HEK293 (cell line): ENCODE data around the gene ARHGEF11.

Experiments used
- CTCF ChIA-PET: fragments of 350-600 bp; formaldehyde crosslinking; extraction: SDS; loops from one replicate; lab custom pipeline; 2021; ENCODE audit warnings: antibody characterized with exemption; lab: Yijun Ruan, JAX
- POLR2A ChIA-PET: fragments of 300-600 bp; formaldehyde crosslinking; extraction: SDS; loops from one replicate; lab custom pipeline; 2020; ENCODE audit warnings: antibody characterized with exemption, inconsistent platforms; lab: Yijun Ruan, JAX
- H3K27ac ChIP-seq: fragments of 200-500 bp; sonication (Bioruptor generic); 2 replicates; pipeline ENCODE4 v1.5.1; 2014; ENCODE audit warnings: low read depth, low read length, control low read depth, inconsistent platforms; ENCODE audit errors: extremely low read depth
- H3K36me3 ChIP-seq, 2 experiments: fragments of 200-500 bp in 1 of 2; sonication (Bioruptor generic) in 1 of 2; 1 replicate in 1 of 2; 2 replicates in 1 of 2; pipeline ENCODE4 v1.5.1; 2014 to 2017; ENCODE audit warnings: inconsistent platforms in 2 of 2, low read length in 2 of 2; ENCODE audit not compliant: control insufficient read depth in 2 of 2, insufficient read depth in 1 of 2
- H3K4me1 ChIP-seq: fragments of 200-500 bp; sonication (Bioruptor generic); 2 replicates; pipeline ENCODE4 v1.5.1; 2014; ENCODE audit warnings: mild to moderate bottlenecking, low read length, inconsistent platforms; ENCODE audit not compliant: control insufficient read depth, insufficient read depth
- H3K4me3 ChIP-seq: 2 replicates; pipeline ENCODE4 v1.5.1; 2011; ENCODE audit warnings: low read depth, mild to moderate bottlenecking, control low read depth, low read length, moderate library complexity
- H3K9me3 ChIP-seq: fragments of 200-500 bp; sonication (Bioruptor generic); 2 replicates; pipeline ENCODE4 v1.5.1; 2014; ENCODE audit warnings: low read depth, low read length, inconsistent platforms; ENCODE audit not compliant: control insufficient read depth, insufficient read depth
- BCL6B ChIP-seq: fragments of 450-650 bp; formaldehyde crosslinking; IDR thresholded peaks from 2 replicates; pipeline ENCODE4 v1.5.1; 2017; ENCODE audit warnings: missing biosample characterization, missing genetic modification characterization
- CTCF ChIP-seq: fragments of 450-650 bp; formaldehyde crosslinking; IDR thresholded peaks from 2 replicates; pipeline ENCODE4 v1.5.1; 2016; ENCODE audit warnings: missing biosample characterization, missing genetic modification characterization
- FEZF1 ChIP-seq: fragments of 450-650 bp; formaldehyde crosslinking; IDR thresholded peaks from 2 replicates; pipeline ENCODE4 v1.5.1; 2016; ENCODE audit warnings: missing biosample characterization, missing genetic modification characterization
- HOXA7 ChIP-seq: sonication (generic); formaldehyde crosslinking; IDR thresholded peaks from 2 replicates; pipeline ENCODE4 v1.8.1; 2022; ENCODE audit warnings: missing genetic modification reagents, borderline replicate concordance
- OSR2 ChIP-seq: fragments of 450-650 bp; formaldehyde crosslinking; IDR thresholded peaks from 2 replicates; pipeline ENCODE4 v1.5.1; 2016; ENCODE audit warnings: missing biosample characterization, missing genetic modification characterization
- SETDB1 ChIP-seq: IDR thresholded peaks from one replicate; pipeline ENCODE4 v1.6.1; 2017; ENCODE audit warnings: mild to moderate bottlenecking, low read length, moderate library complexity, mixed read lengths; ENCODE audit not compliant: insufficient read length
- YY1 ChIP-seq: fragments of 450-650 bp; formaldehyde crosslinking; IDR thresholded peaks from 2 replicates; pipeline ENCODE4 v1.5.1; 2018; ENCODE audit warnings: missing biosample characterization, missing genetic modification characterization
- ZBTB26 ChIP-seq: fragments of 450-650 bp; formaldehyde crosslinking; optimal IDR thresholded peaks from 2 replicates; pipeline ENCODE3; 2016; ENCODE audit warnings: missing biosample characterization, mild to moderate bottlenecking, missing genetic modification characterization
- ZBTB44 ChIP-seq: fragments of 450-650 bp; IDR thresholded peaks from 2 replicates; pipeline ENCODE4 v1.5.1; 2018; ENCODE audit warnings: missing biosample characterization, mild to moderate bottlenecking, missing genetic modification characterization
- ZNF121 ChIP-seq: fragments of 450-650 bp; formaldehyde crosslinking; IDR thresholded peaks from 2 replicates; pipeline ENCODE4 v1.5.1; 2016; ENCODE audit warnings: missing biosample characterization, missing genetic modification characterization
- ZNF175 ChIP-seq: fragments of 450-650 bp; formaldehyde crosslinking; IDR thresholded peaks from 2 replicates; pipeline ENCODE4 v1.5.1; 2016; ENCODE audit warnings: missing biosample characterization, missing genetic modification characterization
- ZNF202 ChIP-seq: fragments of 450-650 bp; formaldehyde crosslinking; IDR thresholded peaks from 2 replicates; pipeline ENCODE4 v1.5.1; 2016; ENCODE audit warnings: missing biosample characterization, missing genetic modification characterization, borderline replicate concordance
- ZNF221 ChIP-seq: fragments of 450-650 bp; formaldehyde crosslinking; IDR thresholded peaks from 2 replicates; pipeline ENCODE4 v1.5.1; 2017; ENCODE audit warnings: missing biosample characterization, missing genetic modification characterization, borderline replicate concordance
- ZNF23 ChIP-seq: fragments of 450-650 bp; formaldehyde crosslinking; IDR thresholded peaks from 2 replicates; pipeline ENCODE4 v1.5.1; 2016; ENCODE audit warnings: missing biosample characterization, missing genetic modification characterization, borderline replicate concordance
- ZNF280C ChIP-seq: fragments of 450-650 bp; formaldehyde crosslinking; IDR thresholded peaks from 2 replicates; pipeline ENCODE4 v1.5.1; 2016; ENCODE audit warnings: missing biosample characterization, missing genetic modification characterization
- ZNF555 ChIP-seq: fragments of 450-650 bp; formaldehyde crosslinking; conservative IDR thresholded peaks from 2 replicates; pipeline ENCODE4 v1.5.1; 2017; ENCODE audit warnings: missing biosample characterization, mild to moderate bottlenecking, missing genetic modification characterization, inconsistent platforms
- ZNF623 ChIP-seq: fragments of 450-650 bp; formaldehyde crosslinking; IDR thresholded peaks from 2 replicates; pipeline ENCODE4 v1.5.1; 2016; ENCODE audit warnings: missing biosample characterization, missing genetic modification characterization
- ZNF654 ChIP-seq: fragments of 450-650 bp; formaldehyde crosslinking; IDR thresholded peaks from 2 replicates; pipeline ENCODE4 v1.5.1; 2016; ENCODE audit warnings: low read depth, missing biosample characterization, missing genetic modification characterization
- ZNF658 ChIP-seq: fragments of 450-650 bp; formaldehyde crosslinking; IDR thresholded peaks from 2 replicates; pipeline ENCODE4; 2016; ENCODE audit warnings: missing biosample characterization, missing genetic modification characterization
- ZNF777 ChIP-seq: fragments of 450-650 bp; formaldehyde crosslinking; IDR thresholded peaks from 2 replicates; pipeline ENCODE4 v1.5.1; 2017; ENCODE audit warnings: missing biosample characterization, missing genetic modification characterization, borderline replicate concordance
- ZNF791 ChIP-seq: fragments of 450-650 bp; formaldehyde crosslinking; IDR thresholded peaks from 2 replicates; pipeline ENCODE4 v1.5.1; 2016; ENCODE audit warnings: missing biosample characterization, missing genetic modification characterization
- ZXDB ChIP-seq: fragments of 450-650 bp; formaldehyde crosslinking; IDR thresholded peaks from 2 replicates; pipeline ENCODE4 v1.5.1; 2016; ENCODE audit warnings: missing biosample characterization, missing genetic modification characterization

Gene ARHGEF11

GRCh38 chr1:156931974-156932710, 113.4 kb downstream of the ARHGEF11 start (continued):
- TF ChIP-seq ZNF23, result no peak
- no peak for TF ChIP-seq ZNF623 (tag by site-specific recombination)

- POLR2A ChIA-PET, result no interaction called here
- TF ChIP-seq ZNF791 (tag by site-specific recombination), result no peak
- no peak for TF ChIP-seq ZBTB44 (tag by site-specific recombination)
- no peak for TF ChIP-seq ZNF202 (tag by site-specific recombination)
- TF ChIP-seq ZNF777 (tag by site-specific recombination), result no peak
- no peak for TF ChIP-seq OSR2
- TF ChIP-seq ZNF555, result no peak
- no peak for TF ChIP-seq HOXA7 (CRISPR knock-in tag)
- TF ChIP-seq ZNF175 (tag by site-specific recombination), result no peak
- no peak for TF ChIP-seq FEZF1 (tag by site-specific recombination)
- Histone ChIP-seq H3K9me3 (no peaks in the 10 kb centered on the region), H3K36me3 (peaks cover 0 to 23% of the 10 kb centered on the region in 2 experiments; a peak in 1 of 3 replicates), H3K27ac (no peak overlapping the region), H3K4me3 (no peak overlapping the region), H3K4me1 (no peaks in the 10 kb centered on the region)
- CTCF ChIA-PET, result interaction anchor here (1.1 to 2.3 kb wide), 5 partner anchors 21 to 242 kb away, joined by 3 to 10 read pairs (median 6); no protein-coding TSS in a partner anchor
Observed at GRCh38 chr1:156931211-156931952, 114.2 kb downstream of the ARHGEF11 start.

GRCh38 chr1:156930483-156930882, 115.1 kb downstream of the ARHGEF11 start:
- ChIA-PET POLR2A (interaction anchor here (0.6 to 0.7 kb wide), 2 partner anchors 27 to 473 kb away, joined by 3 to 4 read pairs; no protein-coding TSS in a partner anchor), CTCF (interaction anchor here (0.6 to 11.9 kb wide), 3 partner anchors 40 to 160 kb away, joined by 3 to 199 read pairs (median 29); partner anchors contain the start of genes NTRK1 and PEAR1)
- Histone ChIP-seq H3K27ac (no peak overlapping the region), H3K4me3 (no peak overlapping the region), H3K9me3 (no peaks in the 10 kb centered on the region), H3K4me1 (no peaks in the 10 kb centered on the region; the same call in 1 of the 2 replicates), H3K36me3 (peaks cover 0 to 15% of the 10 kb centered on the region in 2 experiments; a peak in 1 of 3 replicates)
- TF ChIP-seq ZXDB (tag by site-specific recombination) (no peak), YY1 (tag by site-specific recombination) (no peak), CTCF (no peak), BCL6B (tag by site-specific recombination) (no peak), ZNF121 (tag by site-specific recombination) (no peak), ZNF658 (tag by site-specific recombination) (no peak), ZBTB26 (tag by site-specific recombination) (no peak), SETDB1 (no peak), ZNF221 (tag by site-specific recombination) (no peak), ZNF280C (tag by site-specific recombination) (no peak), ZNF654 (no peak)
